Large intestine (tissue), 3 donors: Measurements from ENCODE around the gene RASA3. TPM values are rescaled to one million over a fixed set of nuclear protein-coding genes. Genes with fewer than 3 reads are reported as not detected.

Experiments used
- DNase-seq, 2 donors: peaks; one replicate each; pipeline versions ENCODE4 v3.0.0 to v3.0.0-alpha.2; 2013
- H3K27ac ChIP-seq: one replicate; pipeline ENCODE4 v1.5.1; 2013; ENCODE audit warnings: low read length
- H3K27me3 ChIP-seq: 2 replicates; pipeline ENCODE4 v1.6.1; 2013; ENCODE audit warnings: low read length; ENCODE audit not compliant: control insufficient read depth, insufficient read depth
- H3K36me3 ChIP-seq: 2 replicates; pipeline ENCODE4 v1.6.1; 2013; ENCODE audit warnings: low read length; ENCODE audit not compliant: control insufficient read depth, insufficient read depth
- H3K4me1 ChIP-seq: one replicate; pipeline ENCODE4 v1.6.1; 2013; ENCODE audit warnings: low read length; ENCODE audit not compliant: control insufficient read depth, insufficient read depth
- H3K4me3 ChIP-seq: one replicate; pipeline ENCODE4 v1.5.1; 2013; ENCODE audit warnings: low read length
- H3K9me3 ChIP-seq: one replicate; pipeline ENCODE4 v1.6.1; 2013; ENCODE audit warnings: mild to moderate bottlenecking, low read depth, low read length, moderate library complexity; ENCODE audit not compliant: control insufficient read depth
- WGBS: methylation state at CpG from one replicate; pipeline ENCODE4 v1.1.5; 2013; ENCODE audit warnings: low lambda C conversion rate; ENCODE audit not compliant: insufficient coverage; 5-methylcytosine and 5-hydroxymethylcytosine counted together
- polyA plus RNA-seq: library from polyadenylated mRNA; unstranded; fragments of 120-200 nt; gene quantifications from one replicate; pipeline ENCODE4 v1.2.1, GENCODE V29; 2013

RASA3 gene
- polyA plus RNA-seq, 1 donor, result 8.3 TPM

DNA sequence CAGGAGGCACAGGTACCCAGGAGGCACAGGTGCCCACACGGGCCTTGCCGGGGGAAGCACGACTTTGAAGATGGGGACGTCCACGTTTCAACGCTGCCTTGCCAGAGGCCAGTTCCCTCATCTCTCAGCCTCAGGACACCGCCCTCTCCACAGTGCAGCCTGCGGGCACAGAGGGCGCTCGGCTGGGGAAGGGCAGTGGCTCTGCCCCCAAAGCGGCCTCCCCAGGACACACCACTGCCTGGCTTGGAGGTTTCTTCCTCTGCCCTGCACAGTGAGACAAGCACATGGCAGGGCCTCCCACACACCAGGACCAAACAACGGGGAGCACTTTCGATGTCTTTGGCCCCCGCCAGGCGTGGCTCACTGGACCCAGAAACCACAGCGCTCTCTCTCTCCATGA is 73.0 kb downstream of the RASA3 start:
- no CpG with 5 or more reads among the region's 16 CpGs for whole genome bisulfite sequencing
- DNase-seq, result no peak
- Histone ChIP-seq H3K4me3 (no peak overlapping the region), H3K27me3 (no peaks in the 10 kb centered on the region), H3K9me3 (peaks cover 7% of the 10 kb centered on the region), H3K36me3 (peaks cover 5% of the 10 kb centered on the region), H3K4me1 (peaks cover 4% of the 10 kb centered on the region), H3K27ac (no peak overlapping the region)

DNA sequence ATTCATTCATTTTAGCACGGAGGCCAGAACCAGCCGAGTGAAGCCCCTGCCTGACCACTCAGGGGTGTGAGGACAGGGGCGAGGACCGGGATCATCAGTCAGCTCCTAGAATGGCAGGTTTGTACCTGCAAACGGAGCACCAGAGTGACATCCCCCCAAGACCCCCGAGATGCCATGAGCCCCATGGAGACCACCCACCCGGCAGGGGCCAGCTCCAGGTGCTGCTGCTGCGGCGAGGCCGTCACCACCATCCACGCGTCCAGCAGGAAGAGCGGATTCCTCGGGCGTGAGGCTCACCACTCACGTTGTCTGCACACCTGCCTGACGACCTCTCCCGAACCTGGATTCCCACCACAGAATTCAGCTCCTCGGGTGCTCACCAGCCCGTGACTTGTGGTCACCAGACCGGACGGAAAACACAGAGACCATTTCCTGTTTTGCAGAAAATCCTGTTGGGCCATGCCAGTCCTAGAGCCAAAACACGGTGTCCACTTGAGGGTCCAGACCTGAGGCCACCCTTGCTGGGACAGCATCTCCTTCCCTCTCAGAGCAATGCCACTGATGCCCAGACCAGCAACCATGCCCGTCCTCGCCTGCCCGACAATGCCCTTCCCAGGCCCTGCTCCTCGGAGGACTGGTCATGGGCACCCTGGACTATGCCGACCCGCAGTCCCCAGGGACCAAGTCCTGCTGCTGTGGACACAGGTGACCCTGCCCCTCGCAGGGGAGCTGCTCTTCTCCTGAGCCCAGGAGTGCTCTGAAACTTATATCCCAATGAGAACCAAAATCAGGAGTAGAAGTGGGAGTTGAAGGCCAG is 74.2 kb downstream of the RASA3 start:
- no peak overlapping the region for H3K27ac ChIP-seq
- 100% methylated on average over 3 of the region's 30 CpGs for WGBS
- peaks cover 5% of the 10 kb centered on the region for H3K36me3 ChIP-seq
- H3K9me3 ChIP-seq, result peaks cover 7% of the 10 kb centered on the region
- H3K4me1 ChIP-seq, result no peaks in the 10 kb centered on the region
- DNase-seq, result no peak
- no peaks in the 10 kb centered on the region for H3K27me3 ChIP-seq
- H3K4me3 ChIP-seq, result no peak overlapping the region

DNA sequence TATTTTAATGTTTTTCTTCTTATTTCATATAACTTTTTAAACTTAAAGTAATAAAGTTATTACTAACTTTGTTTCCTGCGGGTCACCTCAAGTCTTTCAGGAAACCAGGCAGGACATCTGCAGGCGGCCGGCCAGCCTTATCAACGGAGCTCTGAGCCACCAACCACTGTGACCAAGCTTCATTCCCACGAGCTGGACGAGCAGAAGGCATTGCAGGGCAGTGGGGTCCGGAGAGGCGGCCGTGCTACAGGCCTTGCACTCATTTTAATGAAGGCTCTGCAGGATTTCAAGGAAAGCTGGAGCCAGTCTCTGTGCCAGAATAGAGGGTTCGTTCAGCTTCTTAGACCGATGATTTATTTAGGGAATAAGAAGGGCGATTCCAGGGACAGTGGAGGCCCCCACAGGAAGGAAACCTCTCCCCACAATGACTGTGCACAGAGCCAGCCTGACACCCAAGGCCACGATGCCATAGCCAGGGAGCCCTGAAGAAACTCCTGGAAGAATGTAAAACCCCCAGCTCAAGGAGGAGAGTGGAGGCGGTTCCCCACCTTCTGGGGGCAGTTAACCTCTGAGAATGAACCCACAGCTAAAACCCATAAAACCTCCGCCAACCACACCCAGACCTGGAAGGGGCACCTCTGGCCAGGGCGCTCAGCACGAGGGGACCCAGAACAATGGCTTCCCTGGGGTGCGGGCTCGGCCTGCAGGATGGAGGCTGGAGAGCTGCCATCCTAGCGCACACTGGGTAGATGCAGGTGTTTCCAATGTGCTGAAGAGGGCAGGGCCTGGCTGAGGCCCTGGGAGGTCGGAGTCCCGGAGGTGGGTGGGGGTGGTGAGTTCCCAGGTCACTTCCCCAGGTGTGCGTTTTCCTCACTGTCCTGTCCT is 75.0 kb downstream of the RASA3 start:
- Histone ChIP-seq H3K27ac (no peak overlapping the region), H3K36me3 (peaks cover 5% of the 10 kb centered on the region), H3K27me3 (no peaks in the 10 kb centered on the region), H3K4me1 (no peaks in the 10 kb centered on the region), H3K4me3 (no peak overlapping the region), H3K9me3 (peaks cover 5% of the 10 kb centered on the region)
- WGBS, result no CpG with 5 or more reads among the region's 23 CpGs
- no peak for DNase-seq

DNA sequence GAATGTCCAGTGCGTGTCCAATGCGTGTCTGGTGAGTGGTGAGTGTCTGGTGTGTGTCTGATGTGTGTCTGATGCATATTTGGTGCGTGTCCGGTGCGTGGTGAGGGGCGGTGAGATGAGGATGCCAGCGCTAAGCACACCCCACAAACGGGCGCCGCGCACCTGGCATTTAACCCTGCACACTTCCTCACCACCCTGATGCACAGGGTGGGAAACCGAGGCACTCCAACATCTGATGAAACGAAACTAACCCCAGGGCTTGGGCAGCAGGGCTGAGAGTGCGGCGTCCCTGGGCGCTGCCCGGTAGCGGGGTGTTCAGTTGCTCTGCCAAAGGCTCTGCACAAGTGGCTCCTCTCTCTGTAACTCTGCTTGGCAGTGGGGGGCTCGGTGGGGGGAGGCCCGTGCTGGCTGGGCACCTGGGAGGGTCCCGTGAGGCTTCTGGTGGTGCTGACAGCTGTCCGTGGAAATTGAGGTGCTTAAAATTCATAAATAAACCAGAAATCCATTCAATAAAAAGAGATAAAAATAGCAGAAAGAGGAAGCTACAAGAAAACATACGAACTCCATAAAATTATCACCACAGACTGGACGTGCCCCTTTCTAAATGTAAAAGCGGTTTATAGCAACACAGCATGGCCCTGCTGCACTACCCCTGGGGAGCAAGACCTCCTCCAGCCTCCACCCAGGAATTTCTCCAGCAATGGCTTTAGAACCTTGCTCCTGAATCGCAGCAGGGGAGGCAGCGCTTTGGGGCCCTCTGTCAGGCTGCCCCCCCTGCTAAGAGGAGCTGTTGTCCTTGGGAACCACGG is 76.0 kb downstream of the RASA3 start:
- Histone ChIP-seq H3K27me3 (no peaks in the 10 kb centered on the region), H3K27ac (no peak overlapping the region), H3K4me1 (no peaks in the 10 kb centered on the region), H3K36me3 (peaks cover 5% of the 10 kb centered on the region), H3K9me3 (peaks cover 2% of the 10 kb centered on the region), H3K4me3 (no peak overlapping the region)
- no peak for DNase-seq
- whole genome bisulfite sequencing, result 82% methylated on average over 2 of the region's 28 CpGs

DNA sequence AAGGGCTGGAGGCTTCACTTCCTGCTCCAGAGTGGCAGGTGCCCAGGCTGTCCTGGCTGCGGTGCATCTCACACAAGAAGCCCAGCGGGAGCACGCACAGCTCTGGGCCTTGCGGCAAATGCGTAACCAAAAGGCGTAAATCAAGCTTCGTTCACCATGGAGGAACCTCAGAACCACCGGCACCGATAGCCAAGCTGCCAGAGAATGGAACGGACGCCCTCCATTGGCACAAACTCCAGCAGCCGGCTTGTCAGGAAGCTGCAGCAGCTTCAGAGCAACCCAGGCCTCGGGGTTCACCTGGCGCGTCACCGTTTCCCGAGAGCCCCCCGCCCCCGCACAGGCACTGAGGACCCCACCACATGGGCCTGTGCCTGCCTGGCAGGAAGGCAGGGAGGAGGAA is 76.7 kb downstream of the RASA3 start:
- no CpG with 5 or more reads among the region's 19 CpGs for WGBS
- peaks cover 6% of the 10 kb centered on the region for H3K36me3 ChIP-seq
- H3K9me3 ChIP-seq, result peaks cover under 1% of the 10 kb centered on the region
- no peak overlapping the region for H3K4me3 ChIP-seq
- H3K27me3 ChIP-seq, result no peaks in the 10 kb centered on the region
- no peak overlapping the region for H3K27ac ChIP-seq
- DNase-seq, result no peak
- H3K4me1 ChIP-seq, result no peaks in the 10 kb centered on the region

DNA sequence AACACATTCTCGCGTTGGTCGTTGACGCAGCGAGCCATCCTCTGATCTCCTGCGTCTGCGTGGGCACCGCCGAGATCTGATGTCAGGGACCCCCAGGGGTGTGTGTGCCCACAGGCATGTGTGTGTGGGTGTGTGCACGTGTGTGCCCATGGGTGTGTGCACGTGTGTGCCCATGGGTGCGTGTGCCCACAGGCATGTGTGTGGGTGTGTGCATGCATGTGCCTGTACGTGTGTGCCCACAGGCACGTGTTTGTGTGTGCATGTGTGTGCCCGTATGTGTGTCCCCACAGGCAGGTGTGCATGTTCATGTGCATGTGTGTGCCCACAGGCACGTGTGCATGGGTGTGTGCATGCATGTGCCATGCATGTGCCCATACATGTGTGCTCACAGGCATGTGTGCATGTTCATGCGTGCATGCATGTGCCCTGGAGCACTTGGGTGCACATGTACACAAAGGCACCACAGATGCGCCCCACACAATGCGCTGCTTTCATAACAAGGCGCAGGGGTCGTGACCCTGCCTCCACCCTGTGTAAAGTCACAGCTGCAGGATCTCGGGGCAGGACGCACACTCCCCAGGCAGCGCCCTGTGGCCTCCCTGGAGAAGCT is 77.5 kb downstream of the RASA3 start:
- Histone ChIP-seq H3K27me3 (no peaks in the 10 kb centered on the region), H3K9me3 (no peaks in the 10 kb centered on the region), H3K27ac (no peak overlapping the region), H3K4me3 (no peak overlapping the region), H3K36me3 (peaks cover 8% of the 10 kb centered on the region), H3K4me1 (no peaks in the 10 kb centered on the region)
- DNase-seq, result no peak
- WGBS, result no CpG with 5 or more reads among the region's 24 CpGs

DNA sequence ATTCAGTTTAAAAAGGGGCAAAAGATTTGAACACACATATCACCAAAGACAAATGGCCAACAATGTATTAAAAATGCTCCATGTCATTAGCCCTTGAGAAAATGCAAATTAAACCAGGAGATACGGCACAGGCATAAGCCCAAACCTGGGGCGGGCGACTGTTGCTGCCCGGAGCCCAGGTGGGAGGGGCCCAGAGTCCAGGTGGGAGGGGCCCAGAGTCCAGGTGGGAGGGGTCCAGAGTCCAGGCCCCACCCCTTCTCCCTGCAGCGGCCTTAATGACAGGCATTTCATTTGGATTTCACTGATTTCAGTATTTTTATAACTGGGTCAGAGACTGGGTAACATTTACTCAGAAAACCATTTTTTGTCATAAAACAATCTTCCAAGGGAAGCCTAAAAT is 78.2 kb downstream of the RASA3 start:
- no peak for DNase-seq
- Histone ChIP-seq H3K36me3 (peaks cover 10% of the 10 kb centered on the region), H3K9me3 (peaks cover 2% of the 10 kb centered on the region), H3K4me1 (no peaks in the 10 kb centered on the region), H3K27me3 (no peaks in the 10 kb centered on the region), H3K4me3 (no peak overlapping the region), H3K27ac (no peak overlapping the region)
- 80% methylated on average over 1 of the region's 5 CpGs for WGBS

DNA sequence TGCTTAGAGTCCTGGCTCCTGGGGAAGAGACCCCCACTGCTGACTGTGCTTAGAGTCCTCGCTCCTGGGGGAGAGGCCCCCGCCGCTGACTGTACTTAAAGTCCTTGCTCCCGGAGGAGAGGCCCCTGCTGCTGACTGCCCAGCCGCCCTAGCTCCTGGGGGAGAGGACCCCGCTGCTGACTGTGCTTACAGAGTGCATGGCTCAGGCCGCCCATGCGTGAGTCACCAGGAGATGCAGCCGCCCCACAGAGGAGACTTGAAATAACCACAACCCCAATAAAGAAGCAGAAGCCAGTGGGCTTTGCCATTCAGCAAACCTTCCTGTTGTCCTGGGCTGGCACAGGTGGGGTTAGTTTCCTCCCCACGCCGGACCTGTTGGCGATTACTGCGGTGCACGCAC is 79.4 kb downstream of the RASA3 start:
- WGBS, result no CpG with 5 or more reads among the region's 14 CpGs
- Histone ChIP-seq H3K27ac (no peak overlapping the region), H3K36me3 (peaks cover 10% of the 10 kb centered on the region), H3K27me3 (no peaks in the 10 kb centered on the region), H3K9me3 (peaks cover 5% of the 10 kb centered on the region), H3K4me3 (no peak overlapping the region), H3K4me1 (no peaks in the 10 kb centered on the region)
- no peak for DNase-seq

DNA sequence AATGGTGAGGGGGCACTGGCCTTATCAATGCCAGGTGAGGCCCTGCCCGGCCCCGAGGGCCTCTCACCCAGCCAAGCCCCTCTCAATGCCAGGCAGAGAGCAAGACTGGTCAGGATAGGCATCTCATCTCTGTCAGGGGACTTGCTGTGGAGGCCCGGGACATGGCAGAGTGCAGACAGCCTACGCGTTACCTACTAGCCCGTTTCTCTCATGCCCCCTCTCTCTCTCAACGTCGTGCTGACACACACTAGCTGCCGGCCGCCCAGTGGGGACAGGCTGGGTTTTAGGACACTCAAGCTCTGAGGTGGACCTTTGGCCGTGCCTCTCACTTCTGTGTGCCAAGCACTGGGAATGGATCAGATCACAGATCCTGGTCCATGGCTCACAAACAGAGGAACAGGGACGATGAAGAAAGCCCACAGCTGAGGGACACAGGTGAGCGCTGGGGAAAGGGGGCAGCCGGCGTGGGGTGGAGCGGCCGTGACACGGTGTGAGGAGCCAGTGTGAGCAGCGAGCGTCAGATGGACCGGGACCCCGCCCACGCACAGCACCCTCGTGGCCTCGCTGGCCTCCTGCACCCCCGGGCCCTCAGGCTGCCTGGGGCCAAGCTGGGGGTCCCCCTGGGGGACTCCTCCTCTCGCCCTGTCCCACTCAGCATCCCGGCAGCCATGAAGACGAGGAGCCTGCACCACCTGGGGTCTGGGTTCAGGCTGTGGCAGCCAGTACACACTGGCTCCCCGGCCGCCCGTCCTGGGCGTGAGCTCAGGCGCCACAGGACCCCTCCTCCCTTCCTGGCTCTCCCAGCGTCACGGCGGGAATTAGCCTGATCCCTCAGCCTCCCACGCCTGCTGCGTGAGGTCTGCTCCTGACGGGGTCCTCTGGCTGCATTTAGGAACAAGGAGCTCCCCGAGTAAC is 81.6 kb downstream of the RASA3 start:
- Histone ChIP-seq H3K36me3 (peaks cover 13% of the 10 kb centered on the region), H3K4me1 (no peaks in the 10 kb centered on the region), H3K27me3 (no peaks in the 10 kb centered on the region), H3K4me3 (no peak overlapping the region), H3K27ac (no peak overlapping the region), H3K9me3 (peaks cover 5% of the 10 kb centered on the region)
- no CpG with 5 or more reads among the region's 41 CpGs for WGBS
- no peak for DNase-seq
